Fibroblast of skin of left quadriceps (primary cell): ENCODE data around the gene PRKG1.

Experiments used
- DNase-seq, 2 experiments: peaks; one replicate each; pipeline ENCODE4 v3.0.0-alpha.2; 2013; ENCODE audit warnings: low read depth in 2 of 2

PRKG1 gene

GRCh38 chr10:51877636-51878035, 803.3 kb downstream of the PRKG1 start:
- no peak for DNase-seq

- no peak for DNase-seq
Measured at GRCh38 chr10:51878695-51879094, 804.4 kb downstream of the PRKG1 start.

DNA sequence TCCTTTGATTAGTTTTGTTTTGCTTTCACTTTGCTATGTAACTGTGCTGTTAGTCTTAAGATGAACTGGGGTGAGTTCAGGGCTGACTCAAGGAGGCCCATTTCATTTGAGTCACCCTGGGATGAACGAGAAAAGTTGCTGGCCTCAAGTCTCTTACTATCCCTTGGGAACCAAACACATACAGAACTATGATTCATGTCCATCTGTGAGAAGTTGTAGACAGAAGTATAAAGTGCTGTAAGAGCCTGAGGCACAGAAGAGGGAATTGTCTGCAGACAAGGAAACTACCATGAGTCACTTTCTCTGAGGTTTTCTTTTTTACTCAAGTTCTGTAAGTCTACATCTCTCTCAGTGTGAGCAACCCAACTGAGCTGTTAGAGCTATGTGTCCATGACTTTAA, 805.0 kb downstream of the PRKG1 start:
- peak; percentile 97 for DNase-seq

- DNase-seq = no peak
Measured at GRCh38 chr10:51881213-51881612, 806.9 kb downstream of the PRKG1 start.

DNA sequence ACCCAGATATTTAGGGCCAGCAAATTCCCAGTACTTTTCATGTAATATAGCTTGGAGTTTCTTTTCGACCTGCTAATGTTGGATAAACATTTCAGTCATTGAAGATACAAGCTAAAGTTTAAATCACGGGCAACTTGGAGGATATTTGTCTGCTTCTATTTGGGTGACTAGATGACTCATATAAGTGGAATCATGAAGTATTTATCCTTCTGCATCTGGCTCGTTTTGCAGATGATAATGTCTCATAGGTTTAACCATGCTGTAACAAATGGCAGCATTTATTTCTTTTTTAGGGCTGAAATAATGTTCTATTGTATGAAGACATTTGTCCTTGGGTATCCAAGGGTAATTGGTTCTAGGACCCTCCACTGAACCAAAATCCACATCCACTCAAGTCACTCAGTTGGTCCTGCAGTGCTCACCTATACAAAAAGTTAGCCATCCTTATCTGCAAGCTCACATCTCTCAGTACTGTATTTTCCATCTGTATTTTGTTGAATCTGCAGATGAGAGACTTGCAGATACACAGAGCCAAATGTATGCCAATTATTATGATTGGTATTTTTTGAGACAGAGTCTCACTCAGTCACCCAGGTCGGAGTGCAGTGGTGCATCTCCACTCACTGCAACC, 812.3 kb downstream of the PRKG1 start:
- DNase-seq = peak; percentile 54 to 55

GRCh38 chr10:51888263-51888662, 814.0 kb downstream of the PRKG1 start:
- DNase-seq = no peak

DNA sequence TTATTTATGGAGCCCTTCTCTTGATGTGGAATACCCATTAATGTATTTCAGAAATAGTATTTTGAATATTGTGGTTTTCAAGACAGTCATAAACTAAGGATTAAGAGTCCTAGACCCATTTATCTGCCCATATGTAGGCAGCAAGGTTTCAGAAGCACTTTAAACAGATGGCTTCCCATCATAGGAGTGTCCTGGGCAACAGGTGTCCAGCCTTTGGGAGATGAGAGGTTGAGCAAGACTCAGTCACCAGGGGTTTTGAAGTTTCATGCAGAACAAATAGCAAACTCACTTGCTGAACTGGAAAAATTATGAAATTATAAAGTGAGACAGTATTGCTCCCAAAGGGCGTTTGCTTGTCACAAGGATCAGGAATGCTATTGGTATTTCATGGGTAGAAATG, 818.0 kb downstream of the PRKG1 start:
- no peak for DNase-seq

DNA sequence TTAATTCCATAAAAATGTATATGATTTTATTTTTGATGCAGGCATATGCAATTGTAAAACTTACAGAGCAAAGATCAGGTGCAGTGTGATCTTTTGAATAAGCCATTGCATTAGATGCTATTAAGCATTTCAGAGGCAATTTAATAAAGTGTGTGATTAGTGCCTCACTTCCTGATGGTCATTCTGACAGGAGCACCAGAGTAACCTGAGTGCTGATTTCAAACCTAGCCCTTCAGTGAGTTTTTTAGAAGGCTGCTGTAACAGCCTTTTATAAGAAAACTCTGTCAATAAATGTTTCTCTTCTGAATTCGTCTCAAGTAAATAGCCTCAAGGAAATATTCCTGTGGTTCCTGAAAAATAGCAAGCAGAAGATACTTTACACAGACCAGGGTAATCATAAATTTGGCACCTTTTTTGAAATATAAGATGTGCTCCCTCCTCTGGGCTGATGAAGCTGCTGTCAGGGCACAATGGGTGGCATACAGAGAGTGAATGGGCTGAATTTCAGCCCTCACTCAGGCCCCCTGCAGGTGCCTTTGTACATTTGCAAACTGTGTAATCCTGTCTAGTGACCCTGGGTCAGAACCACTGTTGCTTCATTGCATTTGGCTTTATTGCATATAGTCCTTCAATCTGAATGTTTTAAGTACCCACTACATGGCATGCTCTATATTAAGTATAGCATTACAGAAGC, 818.8 kb downstream of the PRKG1 start:
- DNase-seq = no peak

DNA sequence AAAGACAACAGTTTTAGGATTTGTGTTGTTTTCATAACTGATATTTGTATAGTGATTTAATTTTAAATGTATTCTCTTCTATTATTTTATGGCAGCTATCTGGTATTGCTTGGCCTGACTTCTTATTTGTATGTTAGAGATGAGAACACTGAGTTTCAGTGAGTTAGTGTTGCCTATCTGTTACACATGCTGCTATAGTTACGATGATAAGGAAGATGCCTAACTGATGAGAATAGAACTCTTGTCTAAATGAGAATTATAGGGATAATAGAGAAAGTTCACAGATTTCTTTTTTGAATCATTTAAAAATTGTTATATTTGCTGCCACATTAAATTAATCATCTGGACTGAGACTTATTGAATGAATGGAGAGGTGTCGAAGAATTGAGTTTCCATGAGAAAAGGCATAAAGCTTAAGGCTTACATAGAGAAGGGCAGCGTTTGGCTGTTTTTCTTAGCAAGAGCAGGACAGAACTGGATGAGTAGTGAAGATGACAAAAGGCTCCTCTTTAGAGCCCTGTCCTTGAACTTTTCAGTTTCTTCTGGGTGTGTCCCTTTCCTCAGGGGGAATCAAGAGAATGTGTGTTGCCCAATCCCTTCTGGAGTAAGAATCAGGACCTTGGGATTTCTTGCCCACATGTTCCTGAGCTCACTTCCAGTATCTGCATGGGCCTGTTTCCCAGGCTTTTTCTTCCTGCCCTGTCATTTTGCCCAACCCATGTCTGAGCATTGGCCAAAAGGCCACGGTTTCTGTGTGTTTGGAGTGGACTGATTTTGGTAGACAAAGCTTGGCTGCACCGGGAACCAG, 820.7 kb downstream of the PRKG1 start:
- peak in 1 of 2 experiments; percentile 24 for DNase-seq

- DNase-seq = peak; percentile 91 to 93
Measured at GRCh38 chr10:51896849-51897248, 822.6 kb downstream of the PRKG1 start.

DNA sequence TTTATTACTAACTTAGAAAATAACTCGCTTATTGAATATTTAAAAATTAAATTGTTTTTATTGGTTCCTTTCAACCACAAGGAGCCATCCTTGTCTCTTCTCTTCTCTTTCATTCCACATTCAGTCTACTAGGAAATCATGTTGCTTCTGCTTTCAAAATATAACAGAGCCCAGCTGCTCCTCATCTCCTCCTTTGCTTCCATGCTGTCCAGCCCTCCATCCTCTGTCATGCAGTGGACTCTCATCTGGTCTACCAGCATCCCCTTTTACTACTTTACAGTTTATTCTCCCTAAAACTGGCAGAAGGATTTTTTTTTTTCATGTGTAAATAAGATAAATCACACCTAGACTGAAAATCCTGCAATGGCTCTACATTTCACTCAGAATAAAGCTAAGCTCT, 823.3 kb downstream of the PRKG1 start:
- no peak for DNase-seq

DNA sequence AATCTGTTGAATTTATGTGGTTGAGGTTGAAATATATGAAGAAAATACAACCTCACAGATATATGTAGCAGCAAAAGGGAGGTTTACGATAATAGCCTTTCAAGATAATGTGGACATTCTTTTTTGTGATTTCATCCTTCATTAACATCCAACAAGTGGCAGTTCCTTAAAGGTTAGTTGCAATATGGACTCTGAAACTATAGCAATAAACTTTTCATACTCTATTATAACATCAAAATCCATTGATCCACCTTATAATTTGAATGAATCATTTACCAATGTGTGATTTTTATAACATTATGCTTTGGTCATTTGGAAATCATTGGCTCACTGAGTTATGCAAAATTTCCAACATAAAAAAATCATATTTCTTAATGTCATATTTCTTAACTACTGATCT, 825.9 kb downstream of the PRKG1 start:
- no peak for DNase-seq

GRCh38 chr10:51903675-51904074, 829.4 kb downstream of the PRKG1 start:
- DNase-seq = no peak

DNA sequence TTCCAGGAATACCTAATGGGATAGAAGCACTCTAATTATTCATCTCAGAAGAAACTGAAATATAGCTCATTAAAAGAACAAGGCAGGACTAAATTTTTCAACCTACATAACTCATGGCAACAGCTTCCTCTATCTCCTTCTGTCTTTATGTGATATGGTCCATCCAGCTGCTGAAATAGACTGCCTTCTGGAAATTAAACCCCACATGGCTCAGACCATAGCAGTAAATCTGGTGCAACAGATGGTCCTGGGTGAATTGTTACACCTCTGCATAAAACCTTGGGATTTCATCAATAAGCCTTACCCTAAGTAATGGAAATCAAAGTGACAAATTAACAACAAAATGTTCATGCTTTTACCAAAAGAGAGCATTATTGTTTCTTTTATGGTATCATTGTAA, 830.7 kb downstream of the PRKG1 start:
- no peak for DNase-seq

DNA sequence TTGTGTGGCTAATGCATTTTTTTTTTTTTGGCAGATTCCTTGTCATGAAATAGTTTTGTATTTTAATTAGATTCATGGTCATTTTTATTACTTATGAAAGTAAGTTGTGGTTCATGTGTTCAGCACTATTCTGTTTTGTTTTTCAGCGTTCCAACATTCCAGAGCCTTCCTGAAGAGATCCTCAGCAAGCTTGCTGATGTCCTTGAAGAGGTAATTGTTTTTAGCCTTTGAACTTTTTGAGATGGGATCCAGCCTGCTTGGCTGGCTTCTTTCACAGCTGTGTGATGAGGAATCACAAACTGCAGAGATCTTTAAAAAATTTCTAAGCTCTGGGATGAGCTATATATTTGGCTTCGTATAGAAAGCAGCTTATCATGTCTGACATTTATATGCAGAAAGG, 833.1 kb downstream of the PRKG1 start:
- DNase-seq = no peak

GRCh38 chr10:51910189-51910588, 835.9 kb downstream of the PRKG1 start:
- no peak for DNase-seq

- DNase-seq = no peak
Measured at GRCh38 chr10:51910596-51910995, 836.3 kb downstream of the PRKG1 start.

DNA sequence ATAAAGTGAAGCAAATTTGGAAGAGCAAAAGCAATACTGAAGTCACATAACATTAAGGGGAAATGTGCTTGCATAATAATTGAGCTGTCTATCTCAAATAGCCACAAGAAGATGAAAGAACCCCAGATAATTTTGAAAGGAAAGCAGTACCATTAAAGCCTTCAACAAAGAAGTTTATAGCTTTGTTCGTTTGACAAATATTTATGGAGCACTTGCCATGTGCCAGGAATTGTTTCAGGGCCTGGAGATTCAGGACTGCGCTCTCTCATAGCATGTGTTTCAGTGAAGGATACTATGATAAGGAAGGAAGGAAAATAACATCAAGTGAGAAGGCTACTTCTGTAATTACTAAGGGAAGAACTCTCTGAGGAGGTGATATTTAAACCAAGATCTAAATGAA, 837.4 kb downstream of the PRKG1 start:
- no peak for DNase-seq

- peak; percentile 32 for DNase-seq
Measured at GRCh38 chr10:51915031-51915542, 840.8 kb downstream of the PRKG1 start.

GRCh38 chr10:51918440-51918839, 844.2 kb downstream of the PRKG1 start:
- DNase-seq = no peak

DNA sequence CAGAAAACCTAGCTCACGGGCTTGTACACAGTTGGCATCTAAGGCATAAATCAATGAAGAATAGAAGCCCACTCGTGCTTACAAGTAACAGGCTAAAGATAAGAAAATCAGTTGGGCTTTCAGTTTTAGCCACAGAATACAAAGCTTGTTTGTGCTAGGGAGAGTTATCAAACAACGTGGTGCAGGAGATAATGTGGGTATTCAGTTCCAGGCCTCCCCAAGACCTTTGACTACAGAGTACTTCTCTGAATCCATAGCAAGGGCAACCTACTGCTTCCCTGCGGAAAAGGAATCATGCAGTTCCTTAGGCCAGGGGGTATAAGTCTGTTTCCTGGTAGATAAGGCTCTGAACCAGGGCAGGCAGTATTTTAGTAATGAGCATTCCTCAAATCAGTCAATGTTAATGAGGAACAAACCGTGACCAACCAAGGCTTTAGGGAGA, 844.6 kb downstream of the PRKG1 start:
- DNase-seq = no peak

- DNase-seq = no peak
Measured at GRCh38 chr10:51920672-51921071, 846.4 kb downstream of the PRKG1 start.

- no peak for DNase-seq
Measured at GRCh38 chr10:51924359-51924758, 850.1 kb downstream of the PRKG1 start.
